Endothelial cell of umbilical vein (primary cell): ENCODE data around the gene TCERG1L. TPM values are rescaled to one million over a fixed set of nuclear protein-coding genes. Genes with fewer than 3 reads are reported as not detected.

Experiments
- BruUV-seq: library from RNA; stranded (reverse); fragments of 400-500 nt; replicated peaks from 2 replicates; lab custom pipeline; 2021; lab: Mats Ljungman, UMichigan
- CTCF ChIA-PET: fragments of 300-600, 350-600 bp; sonication (Branson Sonifier 250); formaldehyde crosslinking; loops from one replicate; lab custom pipeline; 2021; ENCODE audit warnings: antibody characterized with exemption, inconsistent platforms; lab: Charles Lee
- POLR2A ChIA-PET: fragments of 300-600, 350-600 bp; sonication (Branson Sonifier 250); formaldehyde crosslinking; loops from one replicate; lab custom pipeline; 2021; ENCODE audit warnings: antibody characterized with exemption, inconsistent platforms; lab: Charles Lee
- DNase-seq: peaks from one replicate; pipeline ENCODE4 v3.0.0-alpha.2; 2011; ENCODE audit warnings: low read depth, low spot score
- FAIRE-seq: peaks from 2 replicates; lab custom pipeline; 2011; peaks lifted over from hg19 to GRCh38; lab: Jason Lieb, UNC
- H2AFZ ChIP-seq: 2 replicates; pipeline ENCODE4 v1.6.0; 2012; ENCODE audit warnings: low read depth, low read length, control low read depth, inconsistent platforms
- H3K27ac ChIP-seq: 2 replicates; pipeline ENCODE4 v1.5.1; 2011; ENCODE audit warnings: low read depth, mild to moderate bottlenecking, control low read depth, low read length, moderate library complexity; ENCODE audit not compliant: insufficient read depth
- H3K27me3 ChIP-seq, 2 experiments: 2 replicates each; pipeline versions ENCODE4 v1.6.0 to v1.6.1; 2011; ENCODE audit warnings: low read length in 2 of 2, mixed read lengths in 1 of 2; ENCODE audit not compliant: control insufficient read depth in 2 of 2, insufficient read depth in 2 of 2
- H3K36me3 ChIP-seq, 2 experiments: 2 replicates in 1 of 2; 3 replicates in 1 of 2; pipeline ENCODE4 v1.5.1; 2011; ENCODE audit warnings: low read length in 2 of 2, mild to moderate bottlenecking in 1 of 2, moderate library complexity in 1 of 2; ENCODE audit not compliant: control insufficient read depth in 2 of 2, insufficient read depth in 2 of 2; ENCODE audit errors: extremely low read depth in 1 of 2
- H3K4me1 ChIP-seq: 3 replicates; pipeline ENCODE4 v1.5.1; 2011; ENCODE audit warnings: mild to moderate bottlenecking, low read length; ENCODE audit not compliant: control insufficient read depth, insufficient read depth; ENCODE audit errors: extremely low read depth
- H3K4me2 ChIP-seq: 2 replicates; pipeline ENCODE4 v1.6.1; 2011; ENCODE audit warnings: low read length, control low read depth, mixed read lengths; ENCODE audit not compliant: insufficient read depth
- H3K4me3 ChIP-seq, 3 experiments: fragments of 200-600 bp in 1 of 3; sonication (generic), shearing (Covaris generic) in 1 of 3; replicated peaks in 1 of 3; 2 replicates each; pipeline ENCODE4 v1.5.1; 2011 to 2016; ENCODE audit warnings: control low read depth in 3 of 3, low read length in 3 of 3, mild to moderate bottlenecking in 2 of 3, inconsistent platforms in 1 of 3, low read depth in 1 of 3, moderate library complexity in 1 of 3; ENCODE audit not compliant: insufficient read depth in 1 of 3
- H3K79me2 ChIP-seq: 2 replicates; pipeline ENCODE4 v1.6.0; 2012; ENCODE audit warnings: low read length, inconsistent platforms; ENCODE audit not compliant: control insufficient read depth, insufficient read depth
- H3K9ac ChIP-seq: replicated peaks from 2 replicates; pipeline ENCODE3; 2011; ENCODE audit warnings: low read length, control low read depth; ENCODE audit not compliant: insufficient read depth; ENCODE audit errors: extremely low read depth
- H3K9me1 ChIP-seq: replicated peaks from 3 replicates; pipeline ENCODE4 v1.6.0; 2011; ENCODE audit warnings: mild to moderate bottlenecking, low read length; ENCODE audit not compliant: control insufficient read depth, insufficient read depth; ENCODE audit errors: extremely low read depth
- H3K9me3 ChIP-seq: replicated peaks from 2 replicates; pipeline ENCODE4 v1.5.1; 2012; ENCODE audit warnings: low read length, inconsistent platforms; ENCODE audit not compliant: control insufficient read depth, insufficient read depth
- H4K20me1 ChIP-seq: replicated peaks from 2 replicates; pipeline ENCODE3; 2011; ENCODE audit warnings: mild to moderate bottlenecking, low read length; ENCODE audit not compliant: control insufficient read depth, insufficient read depth; ENCODE audit errors: extremely low read depth
- CTCF ChIP-seq, 2 donors: IDR thresholded peaks; 1 replicate in 1 of 2; 2 replicates in 1 of 2; pipeline ENCODE4 v1.5.1; 2011; ENCODE audit warnings: low read length in 2 of 2, mild to moderate bottlenecking in 2 of 2, moderate library complexity in 2 of 2, control low read depth in 1 of 2, inconsistent platforms in 1 of 2, low read depth in 1 of 2; ENCODE audit not compliant: insufficient read depth in 1 of 2; ENCODE audit errors: extremely low read depth in 1 of 2
- EZH2 ChIP-seq: IDR thresholded peaks from 2 replicates; pipeline ENCODE4 v1.6.1; 2012; ENCODE audit warnings: borderline replicate concordance, low read depth, mild to moderate bottlenecking, moderate library complexity, low read length, inconsistent platforms; ENCODE audit not compliant: severe bottlenecking
- GATA2 ChIP-seq: IDR thresholded peaks from 2 replicates; pipeline ENCODE4 v1.7.0; 2011; ENCODE audit warnings: low read depth, mild to moderate bottlenecking, moderate library complexity, mixed read lengths, low read length; ENCODE audit not compliant: insufficient read length, insufficient read depth
- JUN ChIP-seq: IDR thresholded peaks from 2 replicates; pipeline ENCODE4 v1.6.1; 2011; ENCODE audit warnings: borderline replicate concordance, low read depth; ENCODE audit not compliant: insufficient read length, insufficient read depth
- MAX ChIP-seq: IDR thresholded peaks from 2 replicates; pipeline ENCODE4 v1.6.1; 2011; ENCODE audit not compliant: insufficient read depth, insufficient read length
- MYC ChIP-seq: IDR thresholded peaks from one replicate; pipeline ENCODE4 v1.6.1; 2011; ENCODE audit warnings: mild to moderate bottlenecking, low read depth, low read length
- POLR2A ChIP-seq: IDR thresholded peaks from 2 replicates; pipeline ENCODE4 v1.6.1; 2012; ENCODE audit warnings: low read depth, mild to moderate bottlenecking, control low read depth, low read length
- dilution Hi-C: fragments of 300-500 bp; cut with MboI; formaldehyde crosslinking; loops from one replicate; pipeline ENCODE4 v1.15.0; 2019; ENCODE audit warnings: low sequenced_read_pairs; ENCODE audit not compliant: extremely low pct_ligation_motif_present
- intact Hi-C: fragments of 100-400 bp; cut with micrococcal nuclease; formaldehyde crosslinking; loops from one replicate; pipeline ENCODE4 v1.10.0; 2022
- polyA plus RNA-seq, 4 experiments: library from polyadenylated mRNA; depleted of rRNA in 3 of 4; stranded (reverse) in 3 of 4; unstranded in 1 of 4; fragments of >200 nt; gene quantifications; 2 replicates each; pipeline versions ENCODE4 v1.2.1 to v1.2.3, GENCODE V29; 2011 to 2012; ENCODE audit warnings: missing spikeins in 1 of 4
- total RNA-seq: library from RNA; stranded (reverse); gene quantifications from 2 replicates; pipeline ENCODE4 v1.2.3, GENCODE V29; 2021

The TCERG1L gene
- total and polyA plus RNA-seq, 2 donors (not counting 3 experiments of a cell fraction or from before 2014, with no cell fraction given) = not detected

- Histone ChIP-seq H3K9me1 (no peaks in the 10 kb centered on the region), H2AFZ (no peak overlapping the region), H3K9me3 (peaks cover 7% of the 10 kb centered on the region), H3K4me2 (no peak overlapping the region), H3K9ac (no peak overlapping the region), H3K4me1 (no peaks in the 10 kb centered on the region), H3K36me3 (no peaks in the 10 kb centered on the region), H3K27ac (no peak overlapping the region), H3K4me3 (no peak overlapping the region), H3K79me2 (no peaks in the 10 kb centered on the region), H4K20me1 (no peaks in the 10 kb centered on the region), H3K27me3 (no peaks in the 10 kb centered on the region)
- TF ChIP-seq MYC = no peak
- no peak for TF ChIP-seq POLR2A
- no peak for TF ChIP-seq MAX
- TF ChIP-seq EZH2 = no peak
- no peak for TF ChIP-seq GATA2
- no peak for TF ChIP-seq JUN
- no peak for TF ChIP-seq CTCF (IDR thresholded peaks at IDR 0.05; ENCODE audit: extremely low read depth in 1 of 2, insufficient read depth in 1 of 2, low read depth in 1 of 2, low read length in 2 of 2)
- no peak for FAIRE-seq
- dilution Hi-C loops (no loop called here), intact Hi-C loops (no loop called here)
- ChIA-PET CTCF (no interaction called here), POLR2A (no interaction called here)
- DNase-seq = no peak
- BruUV-seq = no TSS peak
Measured at GRCh38 chr10:131115321-131115720, 196.2 kb downstream of the TCERG1L start.

GRCh38 chr10:131114846-131115245, 196.7 kb downstream of the TCERG1L start:
- dilution Hi-C loops (no loop called here), intact Hi-C loops (no loop called here)
- H4K20me1 ChIP-seq = no peaks in the 10 kb centered on the region
- no TSS peak for BruUV-seq
- ChIA-PET POLR2A (no interaction called here), CTCF (no interaction called here)
- no peaks in the 10 kb centered on the region for H3K9me1 ChIP-seq
- H3K9me3 ChIP-seq = peaks cover 7% of the 10 kb centered on the region
- no peak overlapping the region for H3K4me3 ChIP-seq
- TF ChIP-seq JUN = no peak
- no peak for TF ChIP-seq POLR2A
- H3K27ac ChIP-seq = no peak overlapping the region
- no peak for FAIRE-seq
- no peak overlapping the region for H3K9ac ChIP-seq
- no peak for DNase-seq
- no peaks in the 10 kb centered on the region for H3K79me2 ChIP-seq
- no peaks in the 10 kb centered on the region for H3K4me1 ChIP-seq
- no peaks in the 10 kb centered on the region for H3K27me3 ChIP-seq
- no peak overlapping the region for H3K4me2 ChIP-seq
- H3K36me3 ChIP-seq = no peaks in the 10 kb centered on the region
- H2AFZ ChIP-seq = no peak overlapping the region
